RWPE2 (cell line): ENCODE data around the gene GM2A.

Experiments
- ATAC-seq: fragments of 200-7000 bp; cut with Tn5 transposase; 3 replicates; pipeline ENCODE4 v1.9.1; 2021; ENCODE audit warnings: low read depth
- DNase-seq: peaks from one replicate; pipeline ENCODE4 v3.0.0-alpha.2; 2020; ENCODE audit warnings: low spot score
- H3K27ac ChIP-seq: fragments of 450-650 bp; 2 replicates; pipeline ENCODE4 v1.5.1; 2017; ENCODE audit warnings: mild to moderate bottlenecking; ENCODE audit not compliant: poor library complexity, severe bottlenecking
- H3K27me3 ChIP-seq: fragments of 250-450 bp; sonication (Bioruptor Pico); 2 replicates; pipeline ENCODE4 v1.5.1; 2021; ENCODE audit warnings: mild to moderate bottlenecking, moderate library complexity; ENCODE audit not compliant: insufficient read depth, poor library complexity, severe bottlenecking
- H3K36me3 ChIP-seq: fragments of 250-450 bp; sonication (Bioruptor Pico); 2 replicates; pipeline ENCODE4 v1.5.1; 2020; ENCODE audit warnings: low read depth, mild to moderate bottlenecking, moderate library complexity
- H3K4me1 ChIP-seq: fragments of 250-450 bp; sonication (Bioruptor Pico); 2 replicates; pipeline ENCODE4 v1.5.1; 2021; ENCODE audit warnings: mild to moderate bottlenecking, moderate library complexity; ENCODE audit not compliant: insufficient read depth, poor library complexity, severe bottlenecking
- H3K4me3 ChIP-seq: fragments of 250-450 bp; sonication (Bioruptor Pico); 2 replicates; pipeline ENCODE4 v1.5.1; 2021; ENCODE audit warnings: mild to moderate bottlenecking, moderate library complexity; ENCODE audit not compliant: severe bottlenecking
- H3K9me3 ChIP-seq: fragments of 250-450 bp; sonication (Bioruptor Pico); 2 replicates; pipeline ENCODE4 v1.5.1; 2021; ENCODE audit warnings: mild to moderate bottlenecking, moderate library complexity; ENCODE audit not compliant: severe bottlenecking
- TF ChIP-seq, protein P1 (sequence below): fragments of 450-650 bp; IDR thresholded peaks from one replicate; pipeline ENCODE4 v1.5.1; 2017; ENCODE audit warnings: mild to moderate bottlenecking, moderate library complexity; ENCODE audit not compliant: poor library complexity, severe bottlenecking

The GM2A gene

DNA sequence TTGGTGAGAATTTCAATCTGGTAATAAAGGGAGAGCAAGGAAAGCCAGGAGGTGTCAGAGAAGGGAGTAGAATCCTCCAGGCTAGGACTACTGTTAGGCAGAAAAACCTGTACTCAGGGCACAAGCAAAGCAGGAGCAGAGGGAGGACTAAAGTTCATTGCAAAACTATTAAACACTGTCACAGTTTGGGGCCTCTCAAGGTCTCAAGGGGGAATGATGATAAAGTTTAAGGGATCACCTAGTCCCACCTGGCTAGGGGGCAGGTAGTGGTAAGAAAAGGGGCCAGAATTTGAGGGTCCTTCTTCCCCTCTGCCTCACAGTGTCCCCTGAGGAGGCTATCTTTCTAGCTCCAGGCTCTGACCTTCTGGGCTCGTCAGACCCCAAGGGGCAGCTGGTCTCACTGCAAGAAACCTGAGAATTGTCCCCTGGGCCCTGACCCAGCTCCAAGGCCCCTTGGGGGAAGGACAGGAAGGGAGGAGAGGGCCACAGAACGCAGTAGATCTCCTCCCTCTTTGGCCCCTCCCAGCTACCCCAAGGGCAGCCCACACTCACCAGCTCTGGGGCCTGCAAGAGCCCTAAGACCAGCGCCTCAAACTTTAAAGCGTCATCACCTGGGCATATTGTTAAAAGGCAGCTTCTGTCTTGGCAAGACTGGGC lies 30.1 kb upstream of the GM2A start:
- peak; percentile 11; the same call in 2 of the 3 replicates for ATAC-seq
- TF ChIP-seq, protein P1, sequence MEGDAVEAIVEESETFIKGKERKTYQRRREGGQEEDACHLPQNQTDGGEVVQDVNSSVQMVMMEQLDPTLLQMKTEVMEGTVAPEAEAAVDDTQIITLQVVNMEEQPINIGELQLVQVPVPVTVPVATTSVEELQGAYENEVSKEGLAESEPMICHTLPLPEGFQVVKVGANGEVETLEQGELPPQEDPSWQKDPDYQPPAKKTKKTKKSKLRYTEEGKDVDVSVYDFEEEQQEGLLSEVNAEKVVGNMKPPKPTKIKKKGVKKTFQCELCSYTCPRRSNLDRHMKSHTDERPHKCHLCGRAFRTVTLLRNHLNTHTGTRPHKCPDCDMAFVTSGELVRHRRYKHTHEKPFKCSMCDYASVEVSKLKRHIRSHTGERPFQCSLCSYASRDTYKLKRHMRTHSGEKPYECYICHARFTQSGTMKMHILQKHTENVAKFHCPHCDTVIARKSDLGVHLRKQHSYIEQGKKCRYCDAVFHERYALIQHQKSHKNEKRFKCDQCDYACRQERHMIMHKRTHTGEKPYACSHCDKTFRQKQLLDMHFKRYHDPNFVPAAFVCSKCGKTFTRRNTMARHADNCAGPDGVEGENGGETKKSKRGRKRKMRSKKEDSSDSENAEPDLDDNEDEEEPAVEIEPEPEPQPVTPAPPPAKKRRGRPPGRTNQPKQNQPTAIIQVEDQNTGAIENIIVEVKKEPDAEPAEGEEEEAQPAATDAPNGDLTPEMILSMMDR = no peak
- no peaks in the 10 kb centered on the region for H3K36me3 ChIP-seq
- H3K4me1 ChIP-seq = no peaks in the 10 kb centered on the region
- no peak overlapping the region for H3K4me3 ChIP-seq
- H3K27me3 ChIP-seq = no peaks in the 10 kb centered on the region
- DNase-seq = no peak
- H3K27ac ChIP-seq = no peak overlapping the region
- no peaks in the 10 kb centered on the region for H3K9me3 ChIP-seq

DNA sequence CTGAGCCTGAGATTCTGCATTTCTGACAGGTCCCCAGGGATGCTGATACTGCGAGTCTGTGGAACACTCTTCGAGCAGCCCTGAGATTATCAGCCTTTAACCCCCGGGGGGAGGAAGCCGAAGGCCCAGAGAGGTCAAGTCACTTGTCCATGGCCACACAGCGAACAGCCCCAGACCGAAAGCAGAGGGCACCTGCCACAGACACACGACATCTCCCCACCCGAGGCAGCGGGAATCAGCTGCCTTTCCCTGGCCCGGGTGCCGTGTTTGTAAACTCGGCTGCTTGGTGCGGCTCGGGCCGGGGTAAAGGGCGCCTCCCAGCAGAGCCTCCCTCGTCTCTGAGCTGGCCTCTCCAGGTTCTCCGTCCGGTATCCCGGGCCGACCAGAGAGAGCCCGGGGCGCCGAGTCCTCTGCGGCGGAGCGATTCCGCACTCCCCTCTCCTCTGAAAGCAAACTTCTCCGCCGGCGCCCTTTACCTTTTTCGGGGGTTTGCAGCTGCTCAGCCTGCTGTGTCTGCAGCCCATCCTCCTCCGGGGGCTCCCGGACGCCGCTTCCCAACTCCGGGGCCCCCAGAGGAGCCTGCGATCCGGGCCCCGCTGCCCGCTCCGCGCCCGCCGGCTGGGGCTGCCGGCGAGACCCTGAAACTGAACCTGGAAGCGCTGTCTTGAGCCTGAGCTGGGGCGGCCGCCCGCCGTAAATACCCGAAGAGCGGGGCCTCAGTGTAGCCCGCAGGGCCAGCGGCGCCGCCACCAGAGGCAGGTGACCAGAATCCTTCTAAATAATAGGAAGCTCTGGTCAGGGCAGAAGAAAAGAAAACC lies 29.3 kb upstream of the GM2A start, which contains the start of gene CCDC69:
CCDC69 (minus strand) TSS at position 646 of the 818 bp plus-strand sequence; CDS start at position 524, 122 bp downstream.
- TF ChIP-seq, protein P1 = peak; percentile 22
- Histone ChIP-seq H3K9me3 (no peaks in the 10 kb centered on the region), H3K27me3 (no peaks in the 10 kb centered on the region), H3K4me3 (peak within 1 kb of the TSS; percentile 71), H3K27ac (no peak within 1 kb of the TSS), H3K4me1 (no peaks in the 10 kb centered on the region), H3K36me3 (no peaks in the 10 kb centered on the region)
- ATAC-seq = peak; percentile 90
- DNase-seq = no peak

DNA sequence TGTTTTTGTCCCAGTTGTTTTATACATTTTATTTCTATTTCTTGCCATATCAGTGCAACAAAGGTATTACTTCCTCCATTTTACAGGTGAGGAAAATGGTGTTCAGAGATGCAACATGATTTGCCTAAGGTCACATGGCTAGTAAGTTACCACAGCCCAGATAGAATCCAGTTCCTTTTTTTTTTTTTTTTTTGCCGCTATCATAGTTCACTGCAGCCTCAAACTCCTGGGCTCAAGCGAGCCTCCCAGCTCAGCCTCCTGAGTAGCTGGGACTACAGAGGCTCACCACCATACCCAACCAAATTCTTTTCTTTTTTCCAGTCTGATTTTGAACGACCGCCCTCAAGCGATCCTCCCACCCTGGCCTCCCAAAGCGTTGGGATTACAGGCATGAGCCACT lies 28.6 kb upstream of the GM2A start:
- H3K9me3 ChIP-seq = no peaks in the 10 kb centered on the region
- no peaks in the 10 kb centered on the region for H3K4me1 ChIP-seq
- DNase-seq = no peak
- no peaks in the 10 kb centered on the region for H3K36me3 ChIP-seq
- peak overlapping the region; percentile 71 for H3K4me3 ChIP-seq
- TF ChIP-seq, protein P1 = no peak
- no peak for ATAC-seq
- H3K27ac ChIP-seq = no peak overlapping the region
- no peaks in the 10 kb centered on the region for H3K27me3 ChIP-seq

DNA sequence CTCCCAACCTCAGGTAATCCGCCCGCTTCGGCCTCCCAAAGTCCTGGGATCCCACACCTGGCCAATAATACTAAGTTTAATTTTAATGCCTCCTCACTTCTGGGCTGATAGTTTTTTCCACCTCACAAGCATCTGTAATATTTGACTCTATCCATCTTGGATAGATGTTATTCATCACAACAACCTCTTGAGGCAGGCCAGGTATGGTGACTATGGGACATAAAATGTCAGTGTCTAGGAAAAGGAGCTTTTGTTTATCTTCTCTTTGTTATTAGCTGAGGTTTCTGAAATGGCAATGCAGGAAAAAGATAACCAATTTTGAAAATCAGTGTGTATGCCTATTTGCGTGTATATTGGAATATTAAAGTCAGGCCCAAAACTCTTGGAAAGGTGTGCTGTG lies 27.9 kb upstream of the GM2A start:
- TF ChIP-seq, protein P1 = no peak
- H3K4me3 ChIP-seq = no peak overlapping the region
- no peaks in the 10 kb centered on the region for H3K27me3 ChIP-seq
- H3K27ac ChIP-seq = no peak overlapping the region
- H3K9me3 ChIP-seq = no peaks in the 10 kb centered on the region
- no peaks in the 10 kb centered on the region for H3K36me3 ChIP-seq
- DNase-seq (no peak), ATAC-seq (no peak)
- H3K4me1 ChIP-seq = no peaks in the 10 kb centered on the region
